HEK293 (cell line): ENCODE results near the gene PRAF2.

Experiments
- BCL11A ChIP-seq: fragments of 450-650 bp; formaldehyde crosslinking; IDR thresholded peaks from 2 replicates; pipeline ENCODE4 v1.5.1; 2016; ENCODE audit warnings: low read depth, missing biosample characterization, missing genetic modification characterization
- GLIS2 ChIP-seq: fragments of 450-650 bp; formaldehyde crosslinking; IDR thresholded peaks from 2 replicates; pipeline ENCODE4 v1.5.1; 2016; ENCODE audit warnings: missing biosample characterization, missing genetic modification characterization
- HIC1 ChIP-seq: fragments of 450-650 bp; formaldehyde crosslinking; IDR thresholded peaks from 2 replicates; pipeline ENCODE4 v1.5.1; 2016; ENCODE audit warnings: missing biosample characterization, missing genetic modification characterization
- HOXC10 ChIP-seq: sonication (generic); formaldehyde crosslinking; IDR thresholded peaks from 2 replicates; pipeline ENCODE4 v1.8.1; 2023; ENCODE audit warnings: mild to moderate bottlenecking, missing genetic modification reagents
- KLF8 ChIP-seq: fragments of 450-650 bp; formaldehyde crosslinking; IDR thresholded peaks from 2 replicates; pipeline ENCODE4 v1.5.1; 2016; ENCODE audit warnings: missing biosample characterization, missing genetic modification characterization
- PRDM1 ChIP-seq: fragments of 450-650 bp; formaldehyde crosslinking; IDR thresholded peaks from 2 replicates; pipeline ENCODE4; 2016; ENCODE audit warnings: missing biosample characterization, missing genetic modification characterization
- REST ChIP-seq: fragments of 450-650 bp; formaldehyde crosslinking; IDR thresholded peaks from 2 replicates; pipeline ENCODE4 v1.5.1; 2016; ENCODE audit warnings: missing biosample characterization, missing genetic modification characterization
- SETDB1 ChIP-seq: IDR thresholded peaks from one replicate; pipeline ENCODE4 v1.6.1; 2017; ENCODE audit warnings: mild to moderate bottlenecking, low read length, moderate library complexity, mixed read lengths; ENCODE audit not compliant: insufficient read length
- SP2 ChIP-seq: fragments of 450-650 bp; formaldehyde crosslinking; IDR thresholded peaks from 2 replicates; pipeline ENCODE4 v1.5.1; 2016; ENCODE audit warnings: missing biosample characterization, missing genetic modification characterization
- ZBTB26 ChIP-seq: fragments of 450-650 bp; formaldehyde crosslinking; optimal IDR thresholded peaks from 2 replicates; pipeline ENCODE3; 2016; ENCODE audit warnings: missing biosample characterization, mild to moderate bottlenecking, missing genetic modification characterization
- ZEB2 ChIP-seq: fragments of 450-650 bp; formaldehyde crosslinking; IDR thresholded peaks from 2 replicates; pipeline ENCODE4 v1.5.1; 2016; ENCODE audit warnings: missing biosample characterization, missing genetic modification characterization
- ZNF174 ChIP-seq: fragments of 450-650 bp; formaldehyde crosslinking; IDR thresholded peaks from 2 replicates; pipeline ENCODE4 v1.5.0; 2017; ENCODE audit warnings: missing biosample characterization, mild to moderate bottlenecking, missing genetic modification characterization
- ZNF2 ChIP-seq: fragments of 450-650 bp; formaldehyde crosslinking; IDR thresholded peaks from 2 replicates; pipeline ENCODE4 v1.5.1; 2016; ENCODE audit warnings: missing biosample characterization, missing genetic modification characterization
- ZNF202 ChIP-seq: fragments of 450-650 bp; formaldehyde crosslinking; IDR thresholded peaks from 2 replicates; pipeline ENCODE4 v1.5.1; 2016; ENCODE audit warnings: missing biosample characterization, missing genetic modification characterization, borderline replicate concordance
- ZNF24 ChIP-seq: fragments of 450-650 bp; formaldehyde crosslinking; IDR thresholded peaks from 2 replicates; pipeline ENCODE4 v1.5.1; 2016; ENCODE audit warnings: missing biosample characterization, missing genetic modification characterization
- ZNF324 ChIP-seq: fragments of 450-650 bp; formaldehyde crosslinking; IDR thresholded peaks from 2 replicates; pipeline ENCODE4 v1.5.1; 2016; ENCODE audit warnings: missing biosample characterization, missing genetic modification characterization
- ZNF341 ChIP-seq: fragments of 450-650 bp; formaldehyde crosslinking; IDR thresholded peaks from 2 replicates; pipeline ENCODE4; 2016; ENCODE audit warnings: low read depth, missing biosample characterization, missing genetic modification characterization
- ZNF362 ChIP-seq: fragments of 450-650 bp; formaldehyde crosslinking; IDR thresholded peaks from 2 replicates; pipeline ENCODE4 v1.5.1; 2016; ENCODE audit warnings: missing biosample characterization, missing genetic modification characterization
- ZNF366 ChIP-seq: fragments of 450-650 bp; formaldehyde crosslinking; conservative IDR thresholded peaks from 2 replicates; pipeline ENCODE4 v1.5.1; 2016; ENCODE audit warnings: missing biosample characterization, missing genetic modification characterization
- ZNF398 ChIP-seq: fragments of 450-650 bp; formaldehyde crosslinking; IDR thresholded peaks from 2 replicates; pipeline ENCODE4 v1.5.1; 2017; ENCODE audit warnings: missing biosample characterization, missing genetic modification characterization
- ZNF501 ChIP-seq: fragments of 450-650 bp; formaldehyde crosslinking; IDR thresholded peaks from 2 replicates; pipeline ENCODE4 v1.5.1; 2016; ENCODE audit warnings: missing biosample characterization, missing genetic modification characterization
- ZNF585B ChIP-seq: fragments of 450-650 bp; formaldehyde crosslinking; IDR thresholded peaks from 2 replicates; pipeline ENCODE4 v1.5.1; 2016; ENCODE audit warnings: missing biosample characterization, missing genetic modification characterization
- ZNF610 ChIP-seq: fragments of 450-650 bp; formaldehyde crosslinking; IDR thresholded peaks from 2 replicates; pipeline ENCODE4 v1.5.1; 2016; ENCODE audit warnings: missing biosample characterization, missing genetic modification characterization, borderline replicate concordance
- ZNF707 ChIP-seq: fragments of 450-650 bp; formaldehyde crosslinking; IDR thresholded peaks from 2 replicates; pipeline ENCODE4 v1.5.1; 2016; ENCODE audit warnings: missing biosample characterization, missing genetic modification characterization
- ZSCAN5A ChIP-seq: fragments of 450-650 bp; formaldehyde crosslinking; IDR thresholded peaks from 2 replicates; pipeline ENCODE4 v1.5.1; 2016; ENCODE audit warnings: missing biosample characterization, missing genetic modification characterization

Gene PRAF2

GRCh38 chrX:49073601-49074575, at the start of gene PRAF2 (continued):
- no peak for TF ChIP-seq ZNF362 (tag by site-specific recombination)
- peak; percentile 36 for TF ChIP-seq ZBTB26
- TF ChIP-seq ZNF341 (tag by site-specific recombination): peak; percentile 90
- peak; percentile 79 for TF ChIP-seq SP2
- no peak for TF ChIP-seq ZNF398 (tag by site-specific recombination)
- 0 out of 2 replicates have a peak, but pooled peaks have one; percentile 31 for TF ChIP-seq ZNF324 (tag by site-specific recombination)
- no peak for TF ChIP-seq ZSCAN5A (tag by site-specific recombination)
- TF ChIP-seq KLF8 (tag by site-specific recombination): peak; percentile 92
- TF ChIP-seq PRDM1: no peak
- TF ChIP-seq ZNF174: no peak
- peak; percentile 87; the same call in 1 of the 2 replicates for TF ChIP-seq ZNF610 (tag by site-specific recombination)
- no peak for TF ChIP-seq BCL11A
- TF ChIP-seq ZNF707 (tag by site-specific recombination): no peak
- TF ChIP-seq ZNF501: peak; percentile 72
- peak; percentile 46; the same call in 1 of the 2 replicates for TF ChIP-seq ZEB2 (tag by site-specific recombination)
- TF ChIP-seq ZNF366 (tag by site-specific recombination): 0 out of 2 replicates have a peak, but pooled peaks have one; percentile 9
- TF ChIP-seq ZNF202: no peak
- peak; percentile 80 for TF ChIP-seq GLIS2 (tag by site-specific recombination)
- no peak for TF ChIP-seq SETDB1
- 0 out of 2 replicates have a peak, but pooled peaks have one; percentile 71 for TF ChIP-seq HOXC10
- no peak for TF ChIP-seq REST (tag by site-specific recombination)
- no peak for TF ChIP-seq ZNF2 (tag by site-specific recombination)
- no peak for TF ChIP-seq HIC1
- TF ChIP-seq ZNF585B (tag by site-specific recombination): no peak
- TF ChIP-seq ZNF24: peak; percentile 13; the same call in 1 of the 2 replicates
